GM23338 (cell line): Measurements from ENCODE around the gene ZNF282.

Source experiments
- CREB1 ChIP-seq: fragments of 250-450 bp; sonication (Bioruptor Pico); IDR thresholded peaks from 2 replicates; pipeline ENCODE4 v1.5.0; 2020; ENCODE audit warnings: low read depth, mild to moderate bottlenecking, moderate library complexity
- CTCF ChIP-seq, 2 experiments: fragments of 200-600 bp in 1 of 2; sonication (generic) in 1 of 2; conservative IDR thresholded peaks; 2 replicates each; pipeline versions ENCODE4 v1.5.1 to v1.6.1; 2016 to 2017; ENCODE audit warnings: antibody characterized with exemption in 2 of 2, low read depth in 2 of 2, mild to moderate bottlenecking in 2 of 2, moderate library complexity in 1 of 2
- EZH2 ChIP-seq: fragments of 200-600 bp; sonication (generic); IDR thresholded peaks from one replicate; pipeline ENCODE4 v1.8.0; 2017; ENCODE audit warnings: antibody characterized with exemption, mild to moderate bottlenecking, low read depth; ENCODE audit not compliant: unreplicated experiment
- EZH2phosphoT487 ChIP-seq: fragments of 200-600 bp; sonication (generic); IDR thresholded peaks from one replicate; pipeline ENCODE4 v1.8.1; 2018; ENCODE audit warnings: antibody characterized with exemption; ENCODE audit not compliant: unreplicated experiment
- JUNB ChIP-seq: IDR thresholded peaks from one replicate; pipeline ENCODE4 v1.6.1; 2016; ENCODE audit warnings: antibody characterized with exemption; ENCODE audit not compliant: unreplicated experiment
- NANOG ChIP-seq: IDR thresholded peaks from 2 replicates; pipeline ENCODE4 v1.6.1; 2016; ENCODE audit warnings: antibody characterized with exemption, borderline replicate concordance
- POLR2AphosphoS5 ChIP-seq: IDR thresholded peaks from 2 replicates; pipeline ENCODE4 v1.6.1; 2016; ENCODE audit warnings: antibody characterized with exemption, low read depth
- REST ChIP-seq: IDR thresholded peaks from one replicate; pipeline ENCODE4 v1.6.1; 2018; ENCODE audit warnings: antibody characterized with exemption; ENCODE audit not compliant: unreplicated experiment
- STAT1 ChIP-seq: IDR thresholded peaks from one replicate; pipeline ENCODE4 v1.6.1; 2016; ENCODE audit warnings: antibody characterized with exemption; ENCODE audit not compliant: unreplicated experiment
- ZNF114 ChIP-seq: fragments of 250-450 bp; sonication (Bioruptor Pico); IDR thresholded peaks from 2 replicates; pipeline ENCODE4 v1.5.0; 2020; ENCODE audit warnings: mild to moderate bottlenecking, moderate library complexity

GRCh38 chr7:149171892-149172533, 23.3 kb upstream of the ZNF282 start:
- TF ChIP-seq CTCF (conservative IDR thresholded peaks at IDR 0.05; ENCODE audit: low read depth in 2 of 2): no peak
- no peak for TF ChIP-seq EZH2
- TF ChIP-seq ZNF114: no peak
- no peak for TF ChIP-seq POLR2AphosphoS5
- no peak for TF ChIP-seq CREB1
- TF ChIP-seq STAT1: no peak
- TF ChIP-seq REST: no peak
- no peak for TF ChIP-seq EZH2phosphoT487
- TF ChIP-seq JUNB: no peak
- no peak for TF ChIP-seq NANOG
